ENCODE measurements around the gene MYH6. TPM values are rescaled to one million over a fixed set of nuclear protein-coding genes. Genes with fewer than 3 reads are reported as not detected.

MYH6 gene
- total and polyA plus RNA-seq, 2 of the 13 experiments (the other 11 are each of a cell fraction or from before 2014, with no cell fraction given), result 0.01 TPM; not detected in 1

- no peak for TF ChIP-seq DMTF1 (CRISPR knock-in tag; IDR thresholded peaks at IDR 0.05)
- TF ChIP-seq ELF4 (CRISPR knock-in tag; IDR thresholded peaks at IDR 0.05; ENCODE audit: borderline replicate concordance), result no peak
- TF ChIP-seq, protein P1, sequence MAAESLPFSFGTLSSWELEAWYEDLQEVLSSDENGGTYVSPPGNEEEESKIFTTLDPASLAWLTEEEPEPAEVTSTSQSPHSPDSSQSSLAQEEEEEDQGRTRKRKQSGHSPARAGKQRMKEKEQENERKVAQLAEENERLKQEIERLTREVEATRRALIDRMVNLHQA (CRISPR knock-in tag; IDR thresholded peaks at IDR 0.05), result no peak
- TF ChIP-seq JUNB (CRISPR knock-in tag; IDR thresholded peaks at IDR 0.05; ENCODE audit: borderline replicate concordance), result peak; percentile 38; the same call in 1 of the 2 replicates
- TF ChIP-seq ATM (IDR thresholded peaks at IDR 0.05; ENCODE audit: borderline replicate concordance), result no peak
- TF ChIP-seq DZIP1 (CRISPR knock-in tag; IDR thresholded peaks at IDR 0.05), result peak; percentile 79; the same call in 1 of the 2 replicates
- TF ChIP-seq, protein P2, sequence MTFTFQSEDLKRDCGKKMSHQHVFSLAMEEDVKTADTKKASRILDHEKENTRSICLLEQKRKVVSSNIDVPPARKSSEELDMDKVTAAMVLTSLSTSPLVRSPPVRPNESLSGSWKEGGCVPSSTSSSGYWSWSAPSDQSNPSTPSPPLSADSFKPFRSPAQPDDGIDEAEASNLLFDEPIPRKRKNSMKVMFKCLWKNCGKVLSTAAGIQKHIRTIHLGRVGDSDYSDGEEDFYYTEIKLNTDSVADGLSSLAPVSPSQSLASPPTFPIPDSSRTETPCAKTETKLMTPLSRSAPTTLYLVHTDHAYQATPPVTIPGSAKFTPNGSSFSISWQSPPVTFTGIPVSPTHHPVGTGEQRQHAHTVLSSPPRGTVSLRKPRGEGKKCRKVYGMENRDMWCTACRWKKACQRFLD (CRISPR knock-in tag; IDR thresholded peaks at IDR 0.05; ENCODE audit: borderline replicate concordance), result no peak
- no peak for TF ChIP-seq ZNF296 (CRISPR knock-in tag; conservative IDR thresholded peaks at IDR 0.05)
- TF ChIP-seq REPIN1 (CRISPR knock-in tag; IDR thresholded peaks at IDR 0.05; ENCODE audit: borderline replicate concordance, low read depth), result no peak
- no peak for TF ChIP-seq ZNF354B (CRISPR knock-in tag; IDR thresholded peaks at IDR 0.05)
- no peak; the same call in 1 of the 2 replicates for TF ChIP-seq SUZ12 (IDR thresholded peaks at IDR 0.05; ENCODE audit: low read depth, low read length)
- TF ChIP-seq KAT8 (CRISPR knock-in tag; IDR thresholded peaks at IDR 0.05), result no peak
- TF ChIP-seq, protein P3, sequence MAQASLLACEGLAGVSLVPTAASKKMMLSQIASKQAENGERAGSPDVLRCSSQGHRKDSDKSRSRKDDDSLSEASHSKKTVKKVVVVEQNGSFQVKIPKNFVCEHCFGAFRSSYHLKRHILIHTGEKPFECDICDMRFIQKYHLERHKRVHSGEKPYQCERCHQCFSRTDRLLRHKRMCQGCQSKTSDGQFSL (CRISPR knock-in tag; IDR thresholded peaks at IDR 0.05), result no peak
- TF ChIP-seq ZFP37 (CRISPR knock-in tag; IDR thresholded peaks at IDR 0.05; ENCODE audit: borderline replicate concordance), result no peak
- TF ChIP-seq ZNF841 (CRISPR knock-in tag; IDR thresholded peaks at IDR 0.05; ENCODE audit: borderline replicate concordance), result no peak
- TF ChIP-seq, protein P4, sequence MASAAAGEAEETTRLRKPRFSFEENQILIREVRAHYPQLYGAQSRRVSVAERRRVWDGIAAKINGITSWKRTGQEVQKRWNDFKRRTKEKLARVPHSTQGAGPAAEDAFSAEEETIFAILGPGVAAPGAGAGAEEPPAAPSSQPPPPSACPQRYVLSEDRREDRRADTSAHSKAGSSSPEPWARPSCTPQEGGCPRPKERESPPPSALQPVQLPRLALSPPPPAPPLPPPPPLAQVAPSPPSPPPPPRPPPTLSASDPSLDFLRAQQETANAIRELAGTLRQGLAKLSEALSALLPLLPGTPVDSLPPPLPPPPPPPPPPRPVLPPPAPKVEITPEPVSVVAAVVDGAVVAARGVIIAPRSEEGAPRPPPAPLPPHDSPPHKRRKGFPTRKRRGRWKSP (CRISPR knock-in tag; IDR thresholded peaks at IDR 0.05), result no peak
- no peak for TF ChIP-seq SRSF1 (optimal IDR thresholded peaks at IDR 0.05; ENCODE audit: low read depth, low read length)
- no peak for TF ChIP-seq ZFP41 (CRISPR knock-in tag; IDR thresholded peaks at IDR 0.05; ENCODE audit: borderline replicate concordance)
- TF ChIP-seq AGO1 (IDR thresholded peaks at IDR 0.05; ENCODE audit: low read depth, low read length, poor library complexity, severe bottlenecking), result no peak
- TF ChIP-seq SIN3A (IDR thresholded peaks at IDR 0.05; ENCODE audit: borderline replicate concordance, low read depth, low read length), result no peak
Observed at GRCh38 chr14:23402296-23403138, 5.6 kb downstream of the MYH6 start (continued).
